Central memory CD8-positive, alpha-beta T cell (primary cell): ENCODE results near the gene B4GALT7.

Source experiments
- ATAC-seq: fragments of 150-1000 bp; cut with Tn5 transposase; replicated peaks from 2 replicates; pipeline ENCODE4 v1.10.0; 2022; ENCODE audit warnings: mild to moderate bottlenecking, moderate FRiP score, moderate number of reproducible peaks; ENCODE audit not compliant: poor library complexity, severe bottlenecking; ENCODE audit errors: extremely low read depth
- DNase-seq, 2 donors: peaks; one replicate each; pipeline ENCODE4 v3.0.0; 2021; ENCODE audit warnings: low spot score in 2 of 2
- H3K27ac Mint-ChIP-seq: one replicate; pipeline ENCODE4 v1.8.0; 2022; ENCODE audit warnings: low read depth, mild to moderate bottlenecking, moderate library complexity, mixed read lengths
- H3K27me3 Mint-ChIP-seq: one replicate; pipeline ENCODE4 v1.8.0; 2022; ENCODE audit warnings: mixed read lengths
- H3K36me3 Mint-ChIP-seq: one replicate; pipeline ENCODE4 v1.8.0; 2022; ENCODE audit warnings: mild to moderate bottlenecking, moderate library complexity, mixed read lengths; ENCODE audit not compliant: insufficient read depth
- H3K4me1 Mint-ChIP-seq: one replicate; pipeline ENCODE4 v1.8.0; 2022; ENCODE audit warnings: mixed read lengths
- H3K4me3 Mint-ChIP-seq: one replicate; pipeline ENCODE4 v1.8.0; 2022; ENCODE audit warnings: mild to moderate bottlenecking, moderate library complexity, mixed read lengths
- H3K9me3 Mint-ChIP-seq: one replicate; pipeline ENCODE4 v1.8.0; 2022; ENCODE audit warnings: mixed read lengths

B4GALT7 gene

GRCh38 chr5:177575488-177575887 is 24.4 kb upstream of the B4GALT7 start:
- DNase-seq (no peak), ATAC-seq (no peak)
- H3K4me3 Mint-ChIP-seq, result no peak overlapping the region
- no peak overlapping the region for H3K27ac Mint-ChIP-seq
- H3K9me3 Mint-ChIP-seq, result no peaks in the 10 kb centered on the region
- H3K36me3 Mint-ChIP-seq, result no peaks in the 10 kb centered on the region
- peaks cover 9% of the 10 kb centered on the region for H3K27me3 Mint-ChIP-seq
- no peaks in the 10 kb centered on the region for H3K4me1 Mint-ChIP-seq

- Mint-ChIP-seq H3K4me1 (no peaks in the 10 kb centered on the region), H3K9me3 (no peaks in the 10 kb centered on the region), H3K36me3 (no peaks in the 10 kb centered on the region), H3K27me3 (peaks cover 9% of the 10 kb centered on the region), H3K27ac (no peak overlapping the region), H3K4me3 (no peak overlapping the region)
- no peak for DNase-seq
- no peak for ATAC-seq
These were observed 23.8 kb upstream of the B4GALT7 start for GRCh38 chr5:177576169-177576568.

GRCh38 chr5:177578316-177578715 is 21.6 kb upstream of the B4GALT7 start:
- Mint-ChIP-seq H3K27ac (no peak overlapping the region), H3K4me3 (no peak overlapping the region), H3K36me3 (no peaks in the 10 kb centered on the region), H3K9me3 (no peaks in the 10 kb centered on the region), H3K4me1 (no peaks in the 10 kb centered on the region), H3K27me3 (peaks cover 9% of the 10 kb centered on the region)
- ATAC-seq (no peak), DNase-seq (no peak)

GRCh38 chr5:177588413-177588909 is 11.5 kb upstream of the B4GALT7 start:
- Mint-ChIP-seq H3K36me3 (peaks cover 15% of the 10 kb centered on the region), H3K9me3 (no peaks in the 10 kb centered on the region), H3K27me3 (peaks cover 30% of the 10 kb centered on the region), H3K4me1 (peaks cover 14% of the 10 kb centered on the region), H3K27ac (no peak overlapping the region), H3K4me3 (no peak overlapping the region)
- no peak for DNase-seq
- ATAC-seq, result no peak

GRCh38 chr5:177590406-177590805 is 9.5 kb upstream of the B4GALT7 start:
- Mint-ChIP-seq H3K9me3 (no peaks in the 10 kb centered on the region), H3K27me3 (peaks cover 16% of the 10 kb centered on the region), H3K4me3 (no peak overlapping the region), H3K36me3 (peaks cover 28% of the 10 kb centered on the region), H3K27ac (no peak overlapping the region), H3K4me1 (peaks cover 20% of the 10 kb centered on the region)
- no peak for ATAC-seq
- no peak for DNase-seq

- Mint-ChIP-seq H3K36me3 (peaks cover 30% of the 10 kb centered on the region), H3K27ac (peak overlapping the region; percentile 97), H3K9me3 (no peaks in the 10 kb centered on the region), H3K27me3 (peaks cover 11% of the 10 kb centered on the region), H3K4me1 (peaks cover 20% of the 10 kb centered on the region), H3K4me3 (peak overlapping the region; percentile 97)
- ATAC-seq (no peak), DNase-seq (no peak)
These were observed 8.3 kb upstream of the B4GALT7 start for GRCh38 chr5:177591690-177592009.

GRCh38 chr5:177592010-177592834 is 7.7 kb upstream of the B4GALT7 start, which contains the start of gene TMED9:
TSS of gene TMED9 (plus strand) at chr5:177592203. CDS start at chr5:177592215, 12 bp downstream.
- peak; percentile 97 for ATAC-seq

GRCh38 chr5:177592905-177593304 is 7.0 kb upstream of the B4GALT7 start:
- no peak for ATAC-seq
- H3K4me1 Mint-ChIP-seq, result peaks cover 20% of the 10 kb centered on the region
- H3K4me3 Mint-ChIP-seq, result peak overlapping the region; percentile 97
- no peak for DNase-seq
- H3K9me3 Mint-ChIP-seq, result no peaks in the 10 kb centered on the region
- H3K27me3 Mint-ChIP-seq, result peaks cover 11% of the 10 kb centered on the region
- H3K27ac Mint-ChIP-seq, result peak overlapping the region; percentile 68
- H3K36me3 Mint-ChIP-seq, result peaks cover 30% of the 10 kb centered on the region

More at GRCh38 chr5:177592010-177592834, 7.7 kb upstream of the B4GALT7 start, which contains the start of gene TMED9:
- Mint-ChIP-seq H3K4me1 (peaks cover 20% of the 10 kb centered on the region), H3K27ac (peak within 1 kb of the TSS; percentile 97), H3K27me3 (peaks cover 11% of the 10 kb centered on the region), H3K9me3 (no peaks in the 10 kb centered on the region), H3K4me3 (peak within 1 kb of the TSS; percentile 97), H3K36me3 (peaks cover 30% of the 10 kb centered on the region)
- peak; percentile 74 for DNase-seq

GRCh38 chr5:177593511-177593910 is 6.4 kb upstream of the B4GALT7 start:
- peaks cover 11% of the 10 kb centered on the region for H3K27me3 Mint-ChIP-seq
- ATAC-seq, result no peak
- peaks cover 30% of the 10 kb centered on the region for H3K36me3 Mint-ChIP-seq
- H3K9me3 Mint-ChIP-seq, result no peaks in the 10 kb centered on the region
- DNase-seq, result no peak
- peak overlapping the region; percentile 68 for H3K27ac Mint-ChIP-seq
- H3K4me3 Mint-ChIP-seq, result peak overlapping the region; percentile 97
- peaks cover 24% of the 10 kb centered on the region for H3K4me1 Mint-ChIP-seq

GRCh38 chr5:177594071-177594470 is 5.9 kb upstream of the B4GALT7 start:
- Mint-ChIP-seq H3K4me3 (peak overlapping the region; percentile 97), H3K27me3 (peaks cover 11% of the 10 kb centered on the region), H3K27ac (no peak overlapping the region), H3K36me3 (peaks cover 30% of the 10 kb centered on the region), H3K4me1 (peaks cover 30% of the 10 kb centered on the region), H3K9me3 (no peaks in the 10 kb centered on the region)
- no peak for DNase-seq
- ATAC-seq, result no peak

- Mint-ChIP-seq H3K4me1 (peaks cover 34% of the 10 kb centered on the region), H3K27ac (no peak overlapping the region), H3K4me3 (no peak overlapping the region), H3K36me3 (peaks cover 29% of the 10 kb centered on the region), H3K9me3 (no peaks in the 10 kb centered on the region), H3K27me3 (peaks cover 7% of the 10 kb centered on the region)
- no peak for DNase-seq
- no peak for ATAC-seq
These were observed 4.8 kb upstream of the B4GALT7 start for GRCh38 chr5:177595026-177595585.

GRCh38 chr5:177595991-177596774 is 3.7 kb upstream of the B4GALT7 start:
- peaks cover 44% of the 10 kb centered on the region for H3K4me1 Mint-ChIP-seq
- no peaks in the 10 kb centered on the region for H3K9me3 Mint-ChIP-seq
- H3K4me3 Mint-ChIP-seq, result no peak overlapping the region
- ATAC-seq, result no peak
- no peaks in the 10 kb centered on the region for H3K27me3 Mint-ChIP-seq
- peak overlapping the region; percentile 74 for H3K27ac Mint-ChIP-seq
- H3K36me3 Mint-ChIP-seq, result peaks cover 33% of the 10 kb centered on the region
- DNase-seq, result no peak
